ENCODE measurements around the gene CTBS. TPM values are rescaled to one million over a fixed set of nuclear protein-coding genes. Genes with fewer than 3 reads are reported as not detected.

The CTBS gene
- total and polyA plus RNA-seq, 2 of the 8 experiments (the other 6 are each of a cell fraction or from before 2014, with no cell fraction given), result 3.3 to 4.1 TPM

- peak overlapping the region; percentile 81; the same call in 1 of the 2 replicates for H4K8ac ChIP-seq (ENCODE audit: extremely low read depth, insufficient read depth, low read length)
- H2BK20ac ChIP-seq (ENCODE audit: low read length), result no peak overlapping the region
- no peaks in the 10 kb centered on the region for H3K9me3 ChIP-seq (ENCODE audit: insufficient read depth in 2 of 2, low read depth in 1 of 2, low read length in 1 of 2)
- H3K23me2 ChIP-seq (ENCODE audit: low read depth, low read length), result peaks cover 6% of the 10 kb centered on the region; the same call in 1 of the 2 replicates
- no peak overlapping the region for H2BK120ac ChIP-seq (replicated peaks; ENCODE audit: low read depth, low read length)
- peak; percentile 31 for TF ChIP-seq CTBP2 (IDR thresholded peaks at IDR 0.05; ENCODE audit: borderline replicate concordance, insufficient read depth, insufficient read length, low read length)
- no peak for TF ChIP-seq USF2 (IDR thresholded peaks at IDR 0.05; ENCODE audit: low read length)
- no peak overlapping the region for H2BK12ac ChIP-seq (ENCODE audit: low read depth, low read length)
- no peak overlapping the region for H2BK15ac ChIP-seq (ENCODE audit: low read length)
- H3K27ac ChIP-seq (ENCODE audit: low read depth, low read length), result 0 out of 2 replicates have a peak overlapping the region, but pooled peaks have one; percentile 2
- H3K4ac ChIP-seq (replicated peaks; ENCODE audit: insufficient read length, low read depth, low read length), result no peak overlapping the region
- peaks cover 2% of the 10 kb centered on the region; the same call in 1 of the 2 replicates for H3K79me1 ChIP-seq (ENCODE audit: low read depth, low read length)
- ChIA-PET POLR2A (ENCODE audit: partially characterized antibody) (interaction anchor here (1.2 to 1.6 kb wide), 5 partner anchors 9 to 97 kb away, joined by 4 to 8 read pairs (median 5); partner anchors contain the start of gene CTBS), CTCF (ENCODE audit: partially characterized antibody) (interaction anchor here (0.8 to 1.8 kb wide), 6 partner anchors 76 to 438 kb away, joined by 3 to 6 read pairs (median 4); no protein-coding TSS in a partner anchor)
- H3K4me1 ChIP-seq (replicated peaks in 1 of 4; ENCODE audit: control insufficient read depth in 3 of 4, insufficient read depth in 4 of 4, low read length in 3 of 4), result peaks cover 0 to 10% (median 4%) of the 10 kb centered on the region in 4 experiments; a peak in 6 of 7 replicates
- H3K18ac ChIP-seq (ENCODE audit: extremely low read depth, low read length), result no peak overlapping the region
- peaks cover 3 to 35% of the 10 kb centered on the region in 2 experiments; a peak in 2 of 4 replicates for H3K79me2 ChIP-seq (ENCODE audit: control insufficient read depth in 1 of 2, insufficient read depth in 2 of 2, low read length in 2 of 2)
- H3K36me3 ChIP-seq (ENCODE audit: control insufficient read depth in 2 of 4, insufficient read depth in 4 of 4, low read length in 3 of 4), result no peaks in the 10 kb centered on the region
- H3K23ac ChIP-seq (ENCODE audit: insufficient read length), result no peak overlapping the region
- no peak overlapping the region for H2BK5ac ChIP-seq (ENCODE audit: low read depth, low read length)
- H3K4me2 ChIP-seq (ENCODE audit: insufficient read depth in 1 of 2, low read depth in 2 of 2, low read length in 2 of 2), result peak overlapping the region; percentile 79 to 100
- H2AK5ac ChIP-seq (ENCODE audit: low read depth, low read length), result no peak overlapping the region
- no peak overlapping the region for H3K14ac ChIP-seq (ENCODE audit: insufficient read length)
- H3K56ac ChIP-seq (replicated peaks; ENCODE audit: insufficient read length, low read depth, low read length), result no peak overlapping the region
- no peak overlapping the region for H4K91ac ChIP-seq (replicated peaks; ENCODE audit: insufficient read length, low read length)
- WGBS, 2 experiments (ENCODE audit: extremely low coverage in 1 of 2, insufficient coverage in 1 of 2, insufficient read length in 1 of 2, insufficient replicate concordance in 2 of 2, low coverage in 1 of 2, low lambda C conversion rate in 2 of 2, missing lambda C conversion rate in 1 of 2), result 22% methylated on average over 24 of the region's 26 CpGs; no CpG with 5 or more reads in 1 of the 2 experiments
- H2AFZ ChIP-seq (ENCODE audit: low read length), result 0 out of 2 replicates have a peak overlapping the region, but pooled peaks have one; percentile 51
- peak overlapping the region in 3 of 4 experiments; percentile 8 to 40 (median 24); a peak in 2 of 7 replicates for H3K9ac ChIP-seq (replicated peaks in 1 of 4; ENCODE audit: extremely low read depth in 1 of 4, low read depth in 3 of 4, low read length in 3 of 4)
- FAIRE-seq (no peak), DNase-seq (ENCODE audit: low read depth in 1 of 2, low spot score in 2 of 2) (no peak)
- H3K27me3 ChIP-seq (replicated peaks in 1 of 4; ENCODE audit: control insufficient read depth in 3 of 4, extremely low read depth in 1 of 4, insufficient read depth in 3 of 4, low read length in 3 of 4), result no peaks in the 10 kb centered on the region
- H3K4me3 ChIP-seq (ENCODE audit: extremely low read depth in 1 of 4, insufficient read depth in 2 of 4, low read depth in 3 of 4, low read length in 4 of 4), result peak overlapping the region; percentile 88 to 97 (median 92)
- H4K5ac ChIP-seq (ENCODE audit: insufficient read length, low read depth, low read length), result no peak overlapping the region
- H4K20me1 ChIP-seq (replicated peaks in 1 of 2; ENCODE audit: control insufficient read depth in 1 of 2, insufficient read depth in 2 of 2, low read length in 2 of 2), result peaks cover 16 to 17% of the 10 kb centered on the region in 2 experiments
Observed at GRCh38 chr1:84506729-84507453, 67.3 kb downstream of the CTBS start.

Data from H1 (cell line).